ENCODE data around the gene ISCA1.

- TF ChIP-seq POLR2A (IDR thresholded peaks at IDR 0.05): no peak
- TF ChIP-seq, protein P1, sequence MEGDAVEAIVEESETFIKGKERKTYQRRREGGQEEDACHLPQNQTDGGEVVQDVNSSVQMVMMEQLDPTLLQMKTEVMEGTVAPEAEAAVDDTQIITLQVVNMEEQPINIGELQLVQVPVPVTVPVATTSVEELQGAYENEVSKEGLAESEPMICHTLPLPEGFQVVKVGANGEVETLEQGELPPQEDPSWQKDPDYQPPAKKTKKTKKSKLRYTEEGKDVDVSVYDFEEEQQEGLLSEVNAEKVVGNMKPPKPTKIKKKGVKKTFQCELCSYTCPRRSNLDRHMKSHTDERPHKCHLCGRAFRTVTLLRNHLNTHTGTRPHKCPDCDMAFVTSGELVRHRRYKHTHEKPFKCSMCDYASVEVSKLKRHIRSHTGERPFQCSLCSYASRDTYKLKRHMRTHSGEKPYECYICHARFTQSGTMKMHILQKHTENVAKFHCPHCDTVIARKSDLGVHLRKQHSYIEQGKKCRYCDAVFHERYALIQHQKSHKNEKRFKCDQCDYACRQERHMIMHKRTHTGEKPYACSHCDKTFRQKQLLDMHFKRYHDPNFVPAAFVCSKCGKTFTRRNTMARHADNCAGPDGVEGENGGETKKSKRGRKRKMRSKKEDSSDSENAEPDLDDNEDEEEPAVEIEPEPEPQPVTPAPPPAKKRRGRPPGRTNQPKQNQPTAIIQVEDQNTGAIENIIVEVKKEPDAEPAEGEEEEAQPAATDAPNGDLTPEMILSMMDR (IDR thresholded peaks at IDR 0.05): no peak
Observed at GRCh38 chr9:86330186-86330585, 47.8 kb upstream of the ISCA1 start.

Measured in upper lobe of left lung (tissue), 4 donors.